ENCODE measurements around the gene CTCF. TPM values are rescaled to one million over a fixed set of nuclear protein-coding genes. Genes with fewer than 3 reads are reported as not detected.

Gene CTCF
- polyA plus RNA-seq, 1 experiment = 24.4 TPM

- H3K27me3 ChIP-seq (ENCODE audit: control insufficient read depth, insufficient read depth, low read length) = no peaks in the 10 kb centered on the region
- CTCF ChIA-PET = interaction anchor here (0.6 to 11.4 kb wide), 17 partner anchors 9 to 220 kb away, joined by 3 to 181 read pairs (median 3); partner anchors contain the start of genes ATP6V0D1 and CTCF
- no peaks in the 10 kb centered on the region for H3K9me3 ChIP-seq (ENCODE audit: control insufficient read depth, insufficient read depth, low read length)
- peak; percentile 79 for DNase-seq (ENCODE audit: low read depth, low spot score)
- H3K4me3 ChIP-seq (ENCODE audit: low read depth, low read length) = no peak overlapping the region
- POLR2A ChIA-PET = interaction anchor here (1.2 kb wide), 1 partner anchor 147 kb away, joined by 3 read pairs; no protein-coding TSS in a partner anchor
- peak; percentile 91 for TF ChIP-seq CTCF (IDR thresholded peaks at IDR 0.05; ENCODE audit: low read depth, low read length)
- peak overlapping the region; percentile 57 for H3K27ac ChIP-seq (ENCODE audit: low read depth, low read length)
Observed at GRCh38 chr16:67667817-67668494, 105.6 kb downstream of the CTCF start.

- POLR2A ChIA-PET = no interaction called here
Observed at GRCh38 chr16:67668495-67669157, 106.3 kb downstream of the CTCF start.

GRCh38 chr16:67669499-67670101 lies 107.3 kb downstream of the CTCF start:
- DNase-seq (ENCODE audit: low read depth, low spot score) = no peak
- CTCF ChIA-PET = interaction anchor here (1.0 to 11.4 kb wide), 3 partner anchors 122 to 147 kb away, joined by 5 to 181 read pairs (median 11); no protein-coding TSS in a partner anchor
- H3K27me3 ChIP-seq (ENCODE audit: control insufficient read depth, insufficient read depth, low read length) = no peaks in the 10 kb centered on the region
- H3K4me3 ChIP-seq (ENCODE audit: low read depth, low read length) = no peak overlapping the region
- no peak for TF ChIP-seq CTCF (IDR thresholded peaks at IDR 0.05; ENCODE audit: low read depth, low read length)
- POLR2A ChIA-PET = no interaction called here
- no peaks in the 10 kb centered on the region for H3K9me3 ChIP-seq (ENCODE audit: control insufficient read depth, insufficient read depth, low read length)
- H3K27ac ChIP-seq (ENCODE audit: low read depth, low read length) = no peak overlapping the region

More at GRCh38 chr16:67668495-67669157, 106.3 kb downstream of the CTCF start:
- H3K27ac ChIP-seq (ENCODE audit: low read depth, low read length) = no peak overlapping the region
- TF ChIP-seq CTCF (IDR thresholded peaks at IDR 0.05; ENCODE audit: low read depth, low read length) = 0 out of 2 replicates have a peak, but pooled peaks have one; percentile 1
- CTCF ChIA-PET = interaction anchor here (0.6 to 11.4 kb wide), 12 partner anchors 11 to 187 kb away, joined by 3 to 181 read pairs (median 6); partner anchors contain the start of genes ATP6V0D1 and CTCF
- no peaks in the 10 kb centered on the region for H3K9me3 ChIP-seq (ENCODE audit: control insufficient read depth, insufficient read depth, low read length)
- no peak overlapping the region for H3K4me3 ChIP-seq (ENCODE audit: low read depth, low read length)
- DNase-seq (ENCODE audit: low read depth, low spot score) = no peak
- H3K27me3 ChIP-seq (ENCODE audit: control insufficient read depth, insufficient read depth, low read length) = no peaks in the 10 kb centered on the region

- TF ChIP-seq CTCF (IDR thresholded peaks at IDR 0.05; ENCODE audit: low read depth, low read length) = no peak
- ChIA-PET CTCF (interaction anchor here (0.6 to 11.4 kb wide), 17 partner anchors 11 to 258 kb away, joined by 3 to 181 read pairs (median 5); partner anchors contain the start of genes NRN1L, RANBP10 and TSNAXIP1), POLR2A (interaction anchor here (0.5 to 0.9 kb wide), 3 partner anchors 110 to 252 kb away, joined by 3 to 5 read pairs (median 5); partner anchors contain the start of gene CTCF)
- no peaks in the 10 kb centered on the region for H3K9me3 ChIP-seq (ENCODE audit: control insufficient read depth, insufficient read depth, low read length)
- H3K27ac ChIP-seq (ENCODE audit: low read depth, low read length) = no peak overlapping the region
- no peaks in the 10 kb centered on the region for H3K27me3 ChIP-seq (ENCODE audit: control insufficient read depth, insufficient read depth, low read length)
- DNase-seq (ENCODE audit: low read depth, low spot score) = no peak
- no peak overlapping the region for H3K4me3 ChIP-seq (ENCODE audit: low read depth, low read length)
Observed at GRCh38 chr16:67672306-67672705, 110.0 kb downstream of the CTCF start.
